CD4-positive, alpha-beta T cell treated with Interleukin-1 beta for 1 hour (primary cell): ENCODE data around the gene DEFB127.
"Not testable (repeated sequence)": the region's sequence is repeated elsewhere in the genome, so short reads cannot be mapped to it uniquely, and the experiment has no call there.

Experiments
- DNase-seq, 2 donors: peaks; one replicate each; pipeline ENCODE4 v3.0.0-alpha.2; 2020 to 2022

Gene DEFB127

GRCh38 chr20:157154-157553 is at the start of gene DEFB127:
Gene DEFB127 (plus strand): TSS chr20:157454. CDS start chr20:157545, 91 bp downstream.
- no peak for DNase-seq

DNA sequence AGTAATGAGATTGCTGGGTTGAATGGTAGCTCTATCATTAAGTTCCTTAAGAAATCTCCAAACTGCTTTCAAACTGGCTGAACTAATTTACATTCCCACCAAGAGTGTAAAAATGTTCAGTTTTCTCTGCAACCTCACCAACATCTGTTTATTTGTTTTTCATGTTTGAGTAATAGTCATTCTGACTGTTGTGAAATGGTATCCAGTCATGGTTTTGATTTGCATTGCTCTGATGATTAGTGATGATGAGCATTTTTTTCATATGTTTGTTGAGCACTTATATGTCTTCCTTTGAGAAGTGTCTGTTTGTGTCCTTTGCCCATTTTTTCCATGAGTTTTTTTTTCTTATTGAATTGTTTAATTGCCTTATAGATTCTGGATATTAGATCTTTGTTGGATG is 44.9 kb upstream of the DEFB127 start:
- no peak for DNase-seq

GRCh38 chr20:117518-117917 is 39.7 kb upstream of the DEFB127 start:
- DNase-seq: no peak

GRCh38 chr20:129786-130323 is 27.4 kb upstream of the DEFB127 start:
- not testable (repeated sequence) for DNase-seq

GRCh38 chr20:137668-138490 is 19.4 kb upstream of the DEFB127 start:
- no peak for DNase-seq

DNA sequence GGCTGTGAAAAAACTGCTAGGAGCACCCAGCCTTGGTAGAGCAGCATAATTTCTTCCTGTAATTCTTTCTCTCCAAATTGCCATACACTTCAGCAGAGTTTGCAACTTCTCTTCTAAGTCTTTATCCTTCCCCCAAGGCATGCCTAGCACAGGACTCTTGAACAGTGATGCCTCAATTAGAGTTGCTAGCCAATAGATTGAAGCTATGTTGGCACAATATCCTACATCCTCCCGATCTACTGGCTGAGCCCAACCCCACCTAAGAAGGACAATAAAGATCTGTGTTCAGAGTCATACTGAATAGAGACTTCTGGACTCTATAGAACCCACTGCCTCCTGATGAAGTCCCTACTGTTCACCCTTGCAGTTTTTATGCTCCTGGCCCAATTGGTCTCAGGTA is 15.0 kb upstream of the DEFB127 start, which contains the start of gene DEFB126:
Gene DEFB126 (plus strand): TSS at position 301 of the 400 bp plus-strand sequence. CDS start 39 bp downstream, at position 340.
- DNase-seq: no peak

- no peak for DNase-seq
Observed at GRCh38 chr20:145877-146276, 11.4 kb upstream of the DEFB127 start.

DNA sequence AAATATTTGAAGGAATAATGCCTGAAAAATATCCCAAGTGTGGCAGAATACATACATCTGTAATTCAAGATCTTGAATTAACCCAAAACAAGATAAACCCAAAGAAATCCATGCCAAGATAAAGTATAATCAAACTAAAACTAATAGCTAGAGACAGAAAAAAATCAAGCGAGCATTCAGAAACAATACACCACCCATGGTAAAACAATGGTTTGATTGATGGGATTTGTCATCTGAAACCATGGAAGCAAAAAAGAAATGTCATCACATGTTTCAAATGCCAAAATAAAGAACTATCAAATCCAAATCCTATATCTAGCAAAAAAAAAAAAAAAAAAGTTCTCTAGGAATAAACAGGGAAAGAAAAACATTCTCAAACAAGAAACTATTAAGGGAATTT is 5.1 kb upstream of the DEFB127 start:
- DNase-seq: no peak

- no peak for DNase-seq
Observed at GRCh38 chr20:164618-165017, 7.4 kb downstream of the DEFB127 start.

DNA sequence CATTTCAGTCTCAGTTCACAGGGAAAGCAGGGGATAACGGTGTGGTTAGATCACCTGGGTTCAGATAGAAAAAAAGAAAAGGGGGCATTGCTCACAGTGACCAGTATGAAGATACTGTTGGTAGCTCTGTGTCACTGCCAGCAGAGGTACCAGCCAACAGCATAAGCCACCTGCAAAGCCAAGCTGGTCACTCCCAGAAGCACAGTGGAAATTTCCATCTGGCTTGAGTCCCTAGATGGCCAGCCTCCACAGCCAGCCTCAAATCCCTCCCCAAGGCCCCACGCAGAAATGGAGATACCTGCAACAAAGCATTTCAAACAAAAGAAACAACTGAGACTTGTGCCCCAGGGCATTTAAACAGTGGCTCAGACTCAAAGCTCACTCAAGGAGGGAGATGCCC is 11.6 kb downstream of the DEFB127 start:
- no peak for DNase-seq

DNA sequence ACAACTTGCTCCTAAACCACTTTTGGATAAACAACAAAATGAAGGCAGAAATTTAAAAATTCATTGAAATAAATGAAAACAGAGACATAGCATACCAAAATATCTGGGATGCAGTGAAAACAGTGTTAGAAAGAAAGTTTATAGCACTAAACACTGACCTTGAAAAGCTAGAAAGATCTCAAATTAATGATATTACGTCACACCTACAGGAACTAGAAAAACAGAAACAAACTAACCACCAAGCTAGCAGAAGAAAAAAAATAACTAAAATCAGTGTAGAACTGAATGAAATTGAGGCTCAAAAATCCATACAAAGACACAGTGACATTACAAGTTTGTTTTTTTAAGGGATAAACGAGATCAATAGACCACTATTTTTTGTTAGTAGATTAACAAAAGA is 27.0 kb downstream of the DEFB127 start:
- no peak for DNase-seq

- DNase-seq: no peak
Observed at GRCh38 chr20:187733-188132, 30.5 kb downstream of the DEFB127 start.

GRCh38 chr20:189611-190010 is 32.4 kb downstream of the DEFB127 start, which contains the start of gene DEFB128:
Gene DEFB128 (minus strand): TSS chr20:189711. CDS start chr20:189623, 88 bp downstream.
- no peak for DNase-seq

DNA sequence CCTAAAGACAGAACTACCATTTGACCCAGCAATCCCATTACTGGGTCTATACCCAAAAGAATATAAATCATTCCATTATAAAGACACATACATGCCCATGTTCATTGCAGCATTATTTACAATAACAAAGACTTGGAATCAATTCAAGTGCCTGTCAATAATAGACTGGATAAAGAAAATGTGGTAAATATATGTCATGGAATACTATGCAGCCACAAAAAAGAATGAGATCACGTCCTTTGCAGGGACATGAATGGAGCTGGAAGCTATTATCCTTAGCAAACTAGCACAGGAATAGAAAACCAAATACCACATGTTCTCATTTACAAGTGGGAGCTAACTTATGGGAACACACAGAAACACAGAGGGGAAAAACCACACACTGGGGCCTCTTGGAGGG is 41.0 kb downstream of the DEFB127 start:
- DNase-seq: no peak

DNA sequence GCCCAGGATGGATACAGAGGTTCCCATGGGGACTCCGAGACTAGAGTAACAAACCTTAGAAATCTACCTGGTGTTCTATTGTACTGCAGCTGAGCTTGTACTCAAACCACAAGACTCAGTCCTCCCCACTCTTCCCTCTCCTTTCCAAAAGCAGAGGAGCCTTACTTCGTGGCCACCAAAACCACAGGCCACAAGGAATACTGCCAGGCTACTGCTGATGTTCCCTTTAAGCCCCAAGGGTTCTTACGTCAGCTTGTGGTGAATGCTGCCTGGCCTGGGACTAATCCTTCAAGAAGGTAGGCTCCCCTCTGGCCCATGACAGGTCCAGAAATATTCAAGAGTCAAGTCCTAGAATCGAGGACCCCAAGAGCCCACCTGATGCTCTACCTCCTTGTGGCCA is 42.7 kb downstream of the DEFB127 start:
- no peak for DNase-seq

DNA sequence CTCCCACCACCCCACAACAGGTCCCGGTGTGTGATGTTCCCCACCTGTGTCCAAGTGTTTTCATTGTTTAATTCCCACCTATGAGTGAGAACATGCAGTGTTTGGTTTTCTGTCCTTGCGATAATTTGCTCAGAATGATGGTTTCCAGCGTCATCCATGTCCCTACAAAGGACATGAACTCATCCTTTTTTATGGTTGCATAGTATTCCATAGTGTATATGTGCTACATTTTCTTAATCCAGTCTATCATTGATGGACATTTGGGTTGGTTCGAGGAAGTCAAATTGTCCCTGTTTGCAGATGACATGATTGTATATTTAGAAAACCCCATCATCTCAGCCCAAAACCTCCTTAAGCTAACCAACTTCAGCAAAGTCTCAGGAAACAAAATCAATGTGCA is 46.4 kb downstream of the DEFB127 start:
- not testable (repeated sequence) for DNase-seq
